ENCODE data around the gene PIK3C2B.

PIK3C2B gene

GRCh38 chr1:204513117-204513716, 18.6 kb upstream of the PIK3C2B start:
- no peak overlapping the region for H3K27ac ChIP-seq
- no peak for TF ChIP-seq CTCF (conservative IDR thresholded peaks at IDR 0.05)

DNA sequence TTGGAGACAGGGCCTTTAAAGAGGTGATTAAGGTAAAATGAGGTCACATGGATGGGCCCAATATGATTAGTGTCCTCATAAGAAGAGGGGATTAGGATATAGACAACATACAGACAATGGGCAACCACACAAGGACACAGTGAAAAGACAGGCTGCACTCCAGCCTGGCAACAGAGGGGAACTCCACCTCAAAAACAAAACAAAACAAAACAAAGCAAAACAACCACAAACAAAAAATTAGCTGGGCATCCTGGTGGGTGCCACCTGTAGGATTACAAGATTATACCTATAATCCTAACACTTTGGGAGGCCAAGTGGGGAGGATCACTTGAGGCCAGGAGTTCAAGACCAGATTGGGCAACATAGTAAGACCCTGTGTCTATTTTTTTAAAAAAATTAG, 16.8 kb upstream of the PIK3C2B start:
- no peak overlapping the region for H3K27ac ChIP-seq
- no peak for TF ChIP-seq CTCF (conservative IDR thresholded peaks at IDR 0.05)

DNA sequence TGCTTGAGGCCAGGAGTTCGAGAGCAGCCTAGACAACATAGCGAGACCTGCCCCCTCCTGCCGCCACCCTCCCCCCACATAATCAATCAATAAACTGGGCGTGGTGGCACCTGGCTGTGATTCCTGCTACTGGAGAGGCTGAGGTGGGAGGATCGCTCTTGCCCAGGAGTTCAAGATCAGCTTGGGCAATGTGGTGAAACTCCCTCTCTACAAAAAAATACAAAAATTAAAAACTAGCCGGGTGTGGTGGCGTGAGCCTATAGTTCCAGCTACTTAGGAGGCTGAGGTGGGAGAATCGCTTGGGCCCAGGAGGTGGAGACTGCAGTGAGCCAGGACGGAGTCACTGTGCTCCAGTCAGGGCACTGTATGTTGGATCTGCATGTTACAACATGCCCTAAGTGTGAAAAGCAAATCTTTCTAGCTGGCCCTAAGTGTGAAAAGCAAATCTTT, 14.6 kb upstream of the PIK3C2B start:
- TF ChIP-seq CTCF (conservative IDR thresholded peaks at IDR 0.05), result no peak
- H3K27ac ChIP-seq, result no peak overlapping the region

GRCh38 chr1:204507317-204508105, 12.9 kb upstream of the PIK3C2B start:
- peak overlapping the region; percentile 92 for H3K27ac ChIP-seq
- no peak for TF ChIP-seq CTCF (conservative IDR thresholded peaks at IDR 0.05)

- H3K27ac ChIP-seq, result peak overlapping the region; percentile 92
- no peak for TF ChIP-seq CTCF (conservative IDR thresholded peaks at IDR 0.05)
Observed at GRCh38 chr1:204506969-204507316, 12.3 kb upstream of the PIK3C2B start.

GRCh38 chr1:204506201-204506968, 11.8 kb upstream of the PIK3C2B start:
- H3K27ac ChIP-seq, result peak overlapping the region; percentile 92
- no peak for TF ChIP-seq CTCF (conservative IDR thresholded peaks at IDR 0.05)

GRCh38 chr1:204505674-204506200, 11.1 kb upstream of the PIK3C2B start:
- H3K27ac ChIP-seq, result peak overlapping the region; percentile 92
- TF ChIP-seq CTCF (conservative IDR thresholded peaks at IDR 0.05), result no peak
